ENCODE measurements around the gene PAN3.

The PAN3 gene

DNA sequence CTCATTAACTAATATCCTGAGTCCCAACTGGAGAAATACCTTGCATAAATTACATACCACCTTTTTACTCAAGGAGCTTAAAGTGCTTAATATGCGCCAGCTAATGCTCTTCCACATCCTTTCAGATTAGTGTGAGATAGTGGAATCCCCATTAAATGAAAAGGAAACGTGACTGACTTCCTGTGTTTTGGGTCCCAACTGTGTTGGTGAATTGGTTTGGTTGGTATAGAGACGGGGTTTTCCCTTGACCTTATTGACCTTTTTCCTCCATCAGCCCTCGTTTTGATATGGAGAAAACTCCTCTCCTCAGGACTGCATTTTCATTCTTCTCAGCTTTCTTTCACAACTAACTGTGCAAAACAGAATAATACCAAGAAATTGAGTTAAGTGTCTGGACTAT lies 163.5 kb downstream of the PAN3 start:
- H3K27ac ChIP-seq = no peak overlapping the region
- TF ChIP-seq, protein P1, sequence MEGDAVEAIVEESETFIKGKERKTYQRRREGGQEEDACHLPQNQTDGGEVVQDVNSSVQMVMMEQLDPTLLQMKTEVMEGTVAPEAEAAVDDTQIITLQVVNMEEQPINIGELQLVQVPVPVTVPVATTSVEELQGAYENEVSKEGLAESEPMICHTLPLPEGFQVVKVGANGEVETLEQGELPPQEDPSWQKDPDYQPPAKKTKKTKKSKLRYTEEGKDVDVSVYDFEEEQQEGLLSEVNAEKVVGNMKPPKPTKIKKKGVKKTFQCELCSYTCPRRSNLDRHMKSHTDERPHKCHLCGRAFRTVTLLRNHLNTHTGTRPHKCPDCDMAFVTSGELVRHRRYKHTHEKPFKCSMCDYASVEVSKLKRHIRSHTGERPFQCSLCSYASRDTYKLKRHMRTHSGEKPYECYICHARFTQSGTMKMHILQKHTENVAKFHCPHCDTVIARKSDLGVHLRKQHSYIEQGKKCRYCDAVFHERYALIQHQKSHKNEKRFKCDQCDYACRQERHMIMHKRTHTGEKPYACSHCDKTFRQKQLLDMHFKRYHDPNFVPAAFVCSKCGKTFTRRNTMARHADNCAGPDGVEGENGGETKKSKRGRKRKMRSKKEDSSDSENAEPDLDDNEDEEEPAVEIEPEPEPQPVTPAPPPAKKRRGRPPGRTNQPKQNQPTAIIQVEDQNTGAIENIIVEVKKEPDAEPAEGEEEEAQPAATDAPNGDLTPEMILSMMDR (conservative IDR thresholded peaks at IDR 0.05) = no peak

DNA sequence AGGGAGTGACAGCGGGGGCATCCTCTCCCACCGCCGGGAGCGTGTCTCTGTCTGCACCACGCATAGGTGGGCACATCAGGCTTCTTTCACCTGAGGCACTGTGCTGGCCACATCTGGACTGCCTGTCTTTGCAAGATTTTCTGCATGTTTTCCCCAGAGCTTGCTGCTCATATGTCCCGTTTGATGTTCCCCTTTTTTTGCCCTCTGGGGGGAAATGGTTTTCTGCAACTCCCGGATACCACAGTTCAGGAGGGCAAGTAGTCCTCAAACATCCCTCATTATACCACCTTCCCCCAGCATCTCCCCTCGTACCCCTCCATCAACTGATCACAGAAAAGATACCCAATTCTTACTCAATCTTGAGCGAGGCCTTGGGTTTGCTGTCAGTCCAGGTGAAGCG lies 168.0 kb downstream of the PAN3 start:
- TF ChIP-seq, protein P1 (conservative IDR thresholded peaks at IDR 0.05) = no peak
- H3K27ac ChIP-seq = no peak overlapping the region

DNA sequence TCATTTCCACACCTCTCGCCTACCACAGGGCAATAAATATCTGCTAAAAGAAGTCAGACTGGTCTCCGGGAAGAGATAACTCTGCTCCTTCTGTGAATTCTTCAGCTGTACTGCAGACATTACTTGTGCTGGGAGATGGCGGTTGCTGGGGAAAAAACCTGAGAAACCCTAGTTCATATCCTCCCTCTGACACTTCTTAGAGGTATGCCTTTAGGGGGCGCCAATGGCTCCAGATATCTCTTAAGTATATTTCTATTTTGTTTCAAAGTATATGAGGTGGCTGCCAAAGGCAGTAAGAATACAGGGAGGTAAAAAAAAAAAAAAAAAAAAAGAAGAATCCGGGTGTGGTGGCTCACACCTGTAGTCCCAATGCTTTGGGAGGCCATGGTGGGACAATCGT lies 175.2 kb downstream of the PAN3 start:
- TF ChIP-seq, protein P1 (conservative IDR thresholded peaks at IDR 0.05) = no peak; the same call in 1 of the 2 replicates
- H3K27ac ChIP-seq = no peak overlapping the region

DNA sequence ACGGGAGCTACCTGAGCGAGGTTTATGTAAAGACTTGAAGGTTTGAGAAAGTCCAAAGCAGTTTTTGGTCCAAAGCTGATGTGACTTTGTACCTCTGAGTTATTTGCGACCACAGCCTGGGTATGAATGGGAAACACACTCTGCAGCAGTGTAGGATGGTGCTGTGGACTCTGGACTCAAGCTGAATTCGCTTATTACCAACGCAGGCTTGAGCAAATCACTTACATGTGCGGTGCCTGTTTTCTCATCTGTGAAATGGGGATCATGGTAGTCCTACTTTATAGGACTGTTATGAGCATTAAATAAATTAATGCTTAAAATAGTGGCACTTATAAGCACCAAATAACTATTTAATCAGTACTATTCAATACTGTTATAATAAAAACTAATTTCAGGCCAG lies 176.5 kb downstream of the PAN3 start:
- TF ChIP-seq, protein P1 (conservative IDR thresholded peaks at IDR 0.05) = no peak
- H3K27ac ChIP-seq = no peak overlapping the region

DNA sequence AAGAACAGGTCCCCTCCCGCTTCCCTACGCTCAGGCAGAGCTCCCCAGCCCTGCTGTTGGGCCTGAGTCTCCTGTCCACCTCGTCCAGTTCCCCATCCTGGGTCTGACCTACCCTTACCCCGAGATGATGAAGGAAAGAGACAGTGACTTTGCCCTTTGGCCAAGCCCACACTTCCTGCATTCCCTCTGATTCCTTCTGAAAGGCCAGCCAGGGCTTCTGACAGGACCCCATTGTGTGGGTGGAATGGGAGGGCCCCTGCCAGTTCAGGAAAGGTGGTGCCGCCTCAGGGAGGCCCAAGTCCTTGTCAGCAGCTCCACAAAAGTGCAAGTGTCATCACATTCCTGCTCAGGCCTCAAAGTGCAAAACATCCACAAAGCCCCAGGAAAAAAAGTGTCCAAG lies 177.8 kb downstream of the PAN3 start:
- TF ChIP-seq, protein P1 (conservative IDR thresholded peaks at IDR 0.05) = no peak
- no peak overlapping the region for H3K27ac ChIP-seq

DNA sequence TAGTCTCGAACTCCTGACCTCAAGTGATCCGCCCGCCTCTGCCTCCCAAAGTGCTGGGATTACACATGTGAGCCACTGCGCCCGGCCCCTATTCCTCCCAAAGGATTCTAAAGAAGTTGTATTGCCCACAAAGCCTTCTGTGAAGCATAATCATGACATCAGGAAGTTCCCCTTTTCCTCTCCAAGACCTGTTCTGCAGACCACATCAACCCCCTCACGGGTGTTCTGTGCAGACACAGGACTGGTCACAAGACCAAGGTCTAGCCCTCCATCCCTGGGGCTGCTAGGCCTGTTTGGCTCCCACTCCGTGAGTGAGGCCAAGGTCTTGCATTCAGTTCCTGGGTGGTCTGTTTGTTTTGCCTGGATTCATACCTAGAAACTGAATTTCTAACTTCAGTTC lies 178.5 kb downstream of the PAN3 start:
- TF ChIP-seq, protein P1 (conservative IDR thresholded peaks at IDR 0.05) = no peak
- H3K27ac ChIP-seq = no peak overlapping the region

DNA sequence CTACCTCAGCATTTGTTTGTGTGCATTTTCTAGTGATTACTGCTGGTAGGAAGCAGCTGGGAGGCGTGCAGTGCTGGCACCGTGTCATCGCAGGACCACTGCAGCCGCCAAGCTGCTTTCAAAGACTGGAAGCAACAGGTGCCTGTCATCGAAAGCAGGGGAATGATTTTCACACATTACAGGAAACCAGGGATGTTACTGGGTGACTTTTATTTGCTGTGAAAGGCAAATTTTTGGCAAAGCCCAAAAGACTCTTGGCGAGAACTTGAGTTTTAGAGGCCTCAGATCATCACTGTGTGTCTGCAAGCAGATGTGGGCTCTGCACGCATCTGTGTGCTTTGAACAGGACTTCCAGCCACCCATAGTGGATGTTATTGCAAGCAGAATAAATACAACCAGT lies 180.2 kb downstream of the PAN3 start:
- H3K27ac ChIP-seq = no peak overlapping the region
- TF ChIP-seq, protein P1 (conservative IDR thresholded peaks at IDR 0.05) = no peak

DNA sequence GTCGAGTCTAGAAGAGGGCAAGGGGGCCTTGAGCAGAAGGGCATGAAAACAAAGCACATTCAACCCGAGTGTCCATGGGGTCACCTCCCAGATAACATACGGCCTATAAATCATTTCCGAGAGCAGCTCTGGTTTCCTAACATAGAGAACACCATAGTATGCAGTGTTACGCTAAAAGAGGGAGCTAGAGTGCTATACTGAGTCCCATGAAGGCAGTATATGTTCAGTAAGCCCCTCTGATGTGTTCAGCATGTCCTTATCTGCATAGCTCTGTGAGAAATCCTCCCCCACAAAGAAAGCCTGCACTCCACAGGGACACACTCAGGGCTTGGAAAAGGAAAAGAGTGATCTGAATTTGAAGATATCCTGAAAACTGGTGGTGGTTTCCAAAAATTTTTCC lies 181.2 kb downstream of the PAN3 start:
- H3K27ac ChIP-seq = no peak overlapping the region
- TF ChIP-seq, protein P1 (conservative IDR thresholded peaks at IDR 0.05) = no peak

Data from VCaP (cell line).